Mesodermal cell (in vitro differentiated cells): ENCODE data around the gene PCDHA1.

Experiments
- H3K27ac ChIP-seq: 2 replicates; pipeline ENCODE4 v1.7.0; 2013; ENCODE audit warnings: mild to moderate bottlenecking, low read depth, low read length, moderate library complexity; ENCODE audit not compliant: severe bottlenecking
- H3K36me3 ChIP-seq: 2 replicates; pipeline ENCODE4 v1.7.1; 2013; ENCODE audit warnings: mild to moderate bottlenecking, low read length, moderate library complexity; ENCODE audit not compliant: control insufficient read depth, insufficient read depth
- H3K4me1 ChIP-seq: one replicate; pipeline ENCODE4 v1.7.1; 2013; ENCODE audit warnings: mild to moderate bottlenecking, low read length; ENCODE audit not compliant: insufficient read depth, control insufficient read depth, poor library complexity, severe bottlenecking
- H3K4me3 ChIP-seq: 2 replicates; pipeline ENCODE4 v1.7.0; 2013; ENCODE audit warnings: low read length, control low read depth, mild to moderate bottlenecking; ENCODE audit not compliant: insufficient read depth, poor library complexity, severe bottlenecking; ENCODE audit errors: extremely low read depth
- H3K9me3 ChIP-seq: 2 replicates; pipeline ENCODE4 v1.7.1; 2013; ENCODE audit warnings: mild to moderate bottlenecking, low read length, moderate library complexity; ENCODE audit not compliant: control insufficient read depth
- WGBS, 2 experiments: methylation state at CpG; one replicate each; pipeline ENCODE4 v1.1.5; 2013; ENCODE audit warnings: missing lambda C conversion rate in 2 of 2; ENCODE audit not compliant: insufficient coverage in 2 of 2; 5-methylcytosine and 5-hydroxymethylcytosine counted together

PCDHA1 gene

DNA sequence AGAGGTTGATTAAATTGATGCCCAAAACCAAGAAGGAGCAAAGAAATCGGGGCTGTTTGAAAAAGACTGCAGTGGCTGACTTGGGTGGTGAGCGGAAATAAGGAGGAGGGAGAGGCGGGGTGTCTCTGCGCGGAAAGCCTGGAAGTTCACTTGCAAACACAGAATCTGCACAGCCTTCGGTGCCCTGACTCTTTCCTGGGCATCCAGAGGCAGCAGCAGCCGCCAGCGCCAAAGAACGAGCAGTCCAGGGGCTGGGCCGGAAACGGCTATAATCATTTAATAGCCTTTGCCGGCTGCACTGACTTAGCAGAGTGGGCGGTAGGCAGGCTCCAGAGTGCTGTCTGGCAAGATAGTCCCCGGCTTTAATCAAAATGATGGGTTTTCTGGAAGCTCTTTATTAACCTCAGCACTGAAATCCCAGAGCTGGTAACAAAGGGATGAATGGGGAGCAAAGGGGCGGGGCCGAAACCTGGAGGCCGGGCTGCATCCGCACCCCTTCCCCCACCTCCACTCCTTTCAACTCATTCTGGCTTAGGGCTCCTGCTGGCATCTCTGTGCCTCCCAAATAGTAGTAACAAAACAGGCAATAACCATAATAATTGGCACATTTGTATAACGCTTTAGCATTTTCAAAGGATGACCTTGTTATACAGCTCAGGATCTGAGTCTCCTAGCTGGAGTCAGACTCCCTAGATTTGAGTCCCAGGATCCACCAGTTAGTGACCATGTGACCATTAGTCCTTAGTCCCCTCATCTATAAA, 216.1 kb downstream of the PCDHA1 start:
- Histone ChIP-seq H3K4me1 (peaks cover 24% of the 10 kb centered on the region), H3K36me3 (no peaks in the 10 kb centered on the region), H3K4me3 (peak overlapping the region; percentile 38), H3K9me3 (no peaks in the 10 kb centered on the region), H3K27ac (peak overlapping the region; percentile 86)
- WGBS, 2 experiments: 1 to 5% methylated on average over 15 of the region's 19 CpGs

DNA sequence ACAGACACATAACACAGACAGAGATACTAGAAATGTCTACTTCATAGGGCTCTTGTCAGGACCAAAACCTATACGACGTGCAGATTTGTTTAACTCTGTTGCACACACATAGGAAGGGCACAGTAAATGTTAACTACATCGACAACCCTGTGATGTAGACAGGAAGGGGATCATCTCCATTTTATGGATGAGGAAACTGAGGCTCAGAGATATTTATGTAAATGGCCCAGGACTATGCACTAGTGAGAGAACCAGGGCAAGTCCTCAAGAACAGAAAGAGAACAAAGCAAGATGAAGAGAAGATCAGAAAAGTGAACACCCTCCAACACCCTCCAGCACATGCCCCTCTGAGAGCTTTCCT, 216.6 kb downstream of the PCDHA1 start:
- H3K27ac ChIP-seq: peak overlapping the region; percentile 86
- 27 to 57% methylated on average over 1 to 3 of the region's 3 CpGs for WGBS, 2 experiments
- no peak overlapping the region for H3K4me3 ChIP-seq
- H3K4me1 ChIP-seq: peaks cover 24% of the 10 kb centered on the region
- no peaks in the 10 kb centered on the region for H3K9me3 ChIP-seq
- no peaks in the 10 kb centered on the region for H3K36me3 ChIP-seq

DNA sequence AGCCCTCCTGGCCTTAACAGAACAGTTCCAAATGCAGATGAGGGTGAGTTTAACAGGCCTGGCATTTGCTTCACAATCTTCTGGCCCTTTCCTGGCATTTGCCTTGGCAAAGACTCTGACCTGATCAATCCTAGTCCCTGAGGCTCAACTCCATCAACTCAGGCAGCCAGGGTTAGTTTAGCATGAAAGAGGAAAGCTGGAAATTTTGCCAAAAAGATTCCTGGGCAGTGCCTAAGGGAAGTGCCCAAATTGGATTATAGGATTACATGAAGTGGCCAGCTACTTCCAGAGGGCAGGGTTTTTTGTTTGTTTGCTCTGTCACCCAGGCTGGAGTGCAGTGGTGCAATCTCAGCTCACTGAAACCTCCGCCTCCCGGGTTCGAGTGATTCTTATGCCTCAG, 217.1 kb downstream of the PCDHA1 start:
- Histone ChIP-seq H3K4me1 (peaks cover 24% of the 10 kb centered on the region), H3K36me3 (no peaks in the 10 kb centered on the region), H3K27ac (no peak overlapping the region), H3K4me3 (no peak overlapping the region), H3K9me3 (no peaks in the 10 kb centered on the region)
- 90 to 97% methylated on average over 3 of the region's 3 CpGs for WGBS, 2 experiments

DNA sequence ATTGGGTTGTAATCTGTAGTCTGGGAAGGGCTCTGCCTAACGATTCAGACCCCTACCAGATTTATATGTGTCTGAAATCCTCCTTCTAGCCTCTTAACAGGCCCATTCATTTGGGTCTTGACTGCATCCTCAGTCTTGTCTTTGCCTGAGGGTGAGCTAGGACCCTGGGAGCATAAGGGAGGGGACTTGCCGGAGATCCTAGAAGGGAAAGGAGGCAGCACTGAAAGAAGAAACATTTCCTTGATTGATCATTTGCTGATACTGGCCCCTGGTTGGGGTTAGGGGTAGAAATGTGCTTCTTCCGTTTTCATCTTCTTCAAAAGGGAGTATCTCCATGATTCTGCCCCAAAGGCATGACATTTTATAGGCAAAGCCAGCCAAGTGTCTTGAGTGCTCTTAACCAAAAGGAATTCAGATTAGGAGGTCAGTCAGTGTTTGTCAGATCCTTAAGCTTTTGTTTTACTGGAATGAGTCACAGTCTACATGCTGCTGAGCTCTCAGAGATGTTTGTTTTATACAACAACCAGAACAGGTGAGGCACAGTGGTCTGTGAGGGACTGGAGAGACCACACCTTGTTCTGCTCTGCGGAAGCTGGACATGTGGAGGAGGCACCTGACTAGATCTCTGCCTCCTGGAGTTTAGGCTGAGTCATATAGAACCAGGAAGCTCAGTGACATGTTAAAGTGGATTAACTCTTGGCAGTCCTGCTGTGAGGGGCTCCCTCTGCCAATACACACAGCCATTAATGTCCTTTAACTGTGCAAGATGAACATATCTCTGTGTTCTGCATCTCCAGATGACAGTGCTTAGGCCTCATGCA, 218.1 kb downstream of the PCDHA1 start:
- Histone ChIP-seq H3K9me3 (no peaks in the 10 kb centered on the region), H3K36me3 (peaks cover under 1% of the 10 kb centered on the region), H3K4me1 (peaks cover 24% of the 10 kb centered on the region), H3K27ac (peak overlapping the region; percentile 65), H3K4me3 (no peak overlapping the region)
- WGBS, 2 experiments: 0 to 35% methylated on average over 1 to 2 of the region's 4 CpGs

DNA sequence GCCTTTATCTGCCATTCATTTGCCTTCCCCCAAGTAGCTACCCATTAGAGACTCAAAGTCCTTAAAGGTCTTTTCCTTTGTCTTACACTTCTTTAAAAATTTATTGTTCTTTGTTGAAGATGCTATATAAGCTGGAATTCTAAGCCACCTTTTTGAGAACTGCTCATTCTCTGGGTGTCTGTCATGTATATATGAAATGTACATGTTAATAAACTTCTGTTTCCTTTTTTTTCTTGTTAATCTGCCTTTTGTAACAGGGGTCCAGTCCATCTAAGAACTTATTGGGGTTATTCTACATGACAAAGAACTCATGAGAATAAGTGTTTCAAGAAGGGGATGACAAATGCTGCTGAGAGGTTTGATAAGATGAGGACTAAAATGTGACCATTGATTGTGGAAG, 221.9 kb downstream of the PCDHA1 start:
- Histone ChIP-seq H3K36me3 (peaks cover 4% of the 10 kb centered on the region), H3K27ac (no peak overlapping the region), H3K9me3 (no peaks in the 10 kb centered on the region), H3K4me1 (peaks cover 15% of the 10 kb centered on the region), H3K4me3 (no peak overlapping the region)

DNA sequence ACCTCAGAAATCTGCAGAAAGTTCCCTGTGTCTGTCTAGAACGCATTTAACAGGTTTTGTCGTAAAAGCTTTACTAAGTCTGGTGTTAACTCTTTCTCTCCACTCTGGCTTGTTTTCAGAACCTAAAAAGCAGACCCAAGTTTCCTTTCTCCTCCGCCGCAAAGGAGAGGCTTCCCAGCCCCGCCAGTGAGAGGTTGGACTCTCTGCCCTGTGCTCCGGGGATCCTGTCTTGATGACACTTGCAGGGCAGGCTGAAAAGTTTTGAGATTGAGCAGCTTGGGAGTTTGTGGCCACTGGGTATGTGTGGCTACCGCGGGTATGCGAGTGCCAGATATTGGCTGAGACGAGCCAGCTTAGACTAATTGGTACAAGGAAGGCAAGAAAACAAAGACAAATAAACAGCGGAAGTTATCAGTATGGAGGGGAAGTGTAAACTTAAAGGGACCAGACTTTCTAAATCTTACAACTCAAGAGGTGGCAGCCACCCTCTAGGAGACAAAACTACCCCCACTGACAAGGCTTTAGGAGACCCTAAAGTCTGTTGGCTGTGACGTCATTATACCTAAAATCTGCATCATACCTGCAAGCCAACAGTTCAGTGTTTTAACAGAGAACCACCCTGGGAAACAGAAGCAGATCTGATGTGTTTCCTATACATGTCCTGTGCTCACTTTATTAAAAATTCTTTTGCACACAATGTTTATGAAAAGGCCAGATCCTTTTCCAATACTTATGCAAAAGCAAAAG, 224.3 kb downstream of the PCDHA1 start:
- no peak overlapping the region for H3K4me3 ChIP-seq
- H3K27ac ChIP-seq: no peak overlapping the region
- 88 to 90% methylated on average over 4 to 9 of the region's 12 CpGs for WGBS, 2 experiments
- H3K36me3 ChIP-seq: peaks cover 4% of the 10 kb centered on the region
- no peaks in the 10 kb centered on the region for H3K4me1 ChIP-seq
- H3K9me3 ChIP-seq: no peaks in the 10 kb centered on the region

DNA sequence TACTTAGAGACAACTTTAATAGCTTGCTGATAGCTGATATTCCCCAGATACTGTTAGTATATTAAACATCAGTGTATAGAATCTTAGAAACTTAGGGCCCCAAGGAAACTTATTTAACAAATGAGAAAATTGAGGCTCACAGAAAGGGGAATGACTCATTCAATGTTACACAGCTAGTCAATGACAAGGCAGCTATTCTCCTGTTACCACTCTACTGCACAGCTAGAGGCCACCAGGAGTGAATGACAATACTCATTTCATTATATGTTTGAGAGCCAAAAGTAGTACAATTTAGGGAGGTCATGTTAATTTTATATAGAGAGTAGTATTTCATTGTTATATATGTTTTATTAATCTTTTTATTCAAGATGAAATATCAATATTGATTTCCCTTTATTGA, 232.0 kb downstream of the PCDHA1 start:
- H3K36me3 ChIP-seq: no peaks in the 10 kb centered on the region
- H3K9me3 ChIP-seq: no peaks in the 10 kb centered on the region
- no peak overlapping the region for H3K27ac ChIP-seq
- no peaks in the 10 kb centered on the region for H3K4me1 ChIP-seq
- no peak overlapping the region for H3K4me3 ChIP-seq

DNA sequence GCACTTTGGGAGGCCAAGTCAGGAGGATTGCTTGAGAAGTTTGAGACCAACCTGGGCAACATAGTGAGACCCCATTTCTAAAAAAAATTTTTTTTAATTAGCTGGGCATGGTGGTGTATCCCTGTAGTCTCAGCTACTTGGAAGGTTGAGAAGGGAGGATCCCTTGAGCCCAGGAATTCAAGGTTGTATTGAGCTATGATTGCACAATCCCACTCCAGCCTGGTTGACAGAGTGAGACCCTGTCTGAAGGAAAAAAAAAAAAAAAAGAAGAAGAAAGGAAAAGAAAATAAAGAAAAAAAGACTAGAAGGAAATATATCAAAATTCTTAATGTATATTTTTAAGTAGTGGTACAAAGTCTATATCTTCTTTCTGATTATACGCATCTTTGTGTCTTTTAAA, 236.4 kb downstream of the PCDHA1 start:
- H3K27ac ChIP-seq: no peak overlapping the region
- H3K4me1 ChIP-seq: no peaks in the 10 kb centered on the region
- H3K4me3 ChIP-seq: no peak overlapping the region
- H3K36me3 ChIP-seq: no peaks in the 10 kb centered on the region
- WGBS, 2 experiments: no CpG with 5 or more reads among the region's 1 CpG
- no peaks in the 10 kb centered on the region for H3K9me3 ChIP-seq

DNA sequence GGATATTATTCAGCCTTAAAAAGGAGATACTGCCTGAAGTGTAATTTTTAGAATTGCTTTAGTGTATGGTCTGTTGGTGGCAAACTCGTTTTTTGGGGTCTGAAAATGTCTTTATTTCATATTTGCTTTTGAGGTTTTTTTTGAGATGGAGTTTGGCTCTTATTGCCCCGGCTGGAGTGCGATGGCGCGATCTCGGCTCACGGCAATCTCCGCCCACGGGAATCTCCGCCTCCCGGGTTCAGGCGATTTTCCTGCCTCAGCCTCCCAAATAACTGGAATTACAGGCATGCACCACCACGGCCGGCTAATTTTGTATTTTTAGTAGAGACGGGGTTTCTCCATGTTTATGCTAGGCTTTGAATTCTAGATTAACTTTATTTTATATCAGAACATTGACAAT, 245.1 kb downstream of the PCDHA1 start:
- H3K4me1 ChIP-seq: no peaks in the 10 kb centered on the region
- no peaks in the 10 kb centered on the region for H3K9me3 ChIP-seq
- H3K27ac ChIP-seq: no peak overlapping the region
- H3K36me3 ChIP-seq: no peaks in the 10 kb centered on the region
- no peak overlapping the region for H3K4me3 ChIP-seq
- 74 to 91% methylated on average over 5 to 10 of the region's 15 CpGs for WGBS, 2 experiments

DNA sequence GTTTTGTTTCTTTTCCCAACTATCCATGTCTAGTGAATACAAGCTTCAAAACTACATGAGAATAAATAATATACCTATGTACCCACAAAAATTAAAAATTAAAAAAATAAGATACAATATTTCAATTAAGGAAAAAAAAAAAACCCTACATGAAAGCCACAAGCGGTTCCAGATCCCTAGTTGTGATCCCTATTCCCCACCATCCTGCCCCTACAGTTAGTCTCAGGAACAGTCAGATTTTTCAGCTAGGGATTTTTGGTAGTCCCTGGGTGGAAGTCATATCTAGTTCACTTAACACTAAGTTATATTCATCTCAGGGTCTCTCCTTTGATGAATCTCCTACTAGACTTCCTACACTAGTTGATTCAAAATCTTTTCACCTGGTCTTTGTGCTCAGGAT, 246.7 kb downstream of the PCDHA1 start:
- H3K27ac ChIP-seq: no peak overlapping the region
- H3K4me3 ChIP-seq: no peak overlapping the region
- no peaks in the 10 kb centered on the region for H3K4me1 ChIP-seq
- no CpG with 5 or more reads among the region's 1 CpG for WGBS, 2 experiments
- H3K36me3 ChIP-seq: no peaks in the 10 kb centered on the region
- no peaks in the 10 kb centered on the region for H3K9me3 ChIP-seq

DNA sequence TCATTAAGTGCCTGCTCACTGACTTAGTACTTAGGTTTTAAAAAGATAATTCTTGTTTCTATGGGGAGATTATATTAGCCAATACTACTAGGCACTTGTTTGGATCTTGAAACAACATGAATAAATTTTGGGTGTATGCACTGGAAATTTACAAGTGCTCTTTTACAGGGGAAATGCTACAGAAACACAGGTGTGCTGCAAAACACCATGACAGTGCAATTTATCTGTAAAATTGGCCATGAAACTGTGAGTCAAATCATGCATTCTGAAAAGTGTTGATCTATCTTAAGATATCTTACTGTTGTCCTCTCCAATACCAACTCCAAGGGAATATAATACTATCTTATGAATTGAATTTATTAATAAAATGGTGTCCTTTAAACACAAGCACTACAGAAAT, 253.1 kb downstream of the PCDHA1 start:
- no peaks in the 10 kb centered on the region for H3K36me3 ChIP-seq
- no peak overlapping the region for H3K27ac ChIP-seq
- H3K4me1 ChIP-seq: peaks cover 3% of the 10 kb centered on the region
- H3K4me3 ChIP-seq: no peak overlapping the region
- no peaks in the 10 kb centered on the region for H3K9me3 ChIP-seq
